ENCODE results near the gene ZNF282. TPM values are rescaled to one million over a fixed set of nuclear protein-coding genes. Genes with fewer than 3 reads are reported as not detected.
"Not testable (repeated sequence)": the region's sequence is repeated elsewhere in the genome, so short reads cannot be mapped to it uniquely, and the experiment has no call there.

ZNF282 gene
- total RNA-seq, 3 donors from 2014 or later (not counting 1 experiment from before 2014, with no cell fraction given): 22.2 to 29.9 (median 26.0) TPM

- intact Hi-C loops (cut with micrococcal nuclease): no loop called here
- Mint-ChIP-seq H3K36me3 (no peaks in the 10 kb centered on the region), H3K4me1 (no peaks in the 10 kb centered on the region), H3K27me3 (ENCODE audit: low read depth in 2 of 2) (peaks cover 7 to 9% of the 10 kb centered on the region in 2 donors), H3K27ac (no peak overlapping the region), H3K4me3 (no peak overlapping the region), H3K9me3 (no peaks in the 10 kb centered on the region)
- 66% methylated on average over 7 of the region's 7 CpGs for whole genome bisulfite sequencing (ENCODE audit: insufficient coverage)
- DNase-seq: no peak
- no peak overlapping the region for H3K4me3 ChIP-seq (ENCODE audit: low read length)
- H3K27ac ChIP-seq (ENCODE audit: low read length): no peak overlapping the region
- no peaks in the 10 kb centered on the region for H3K9me3 ChIP-seq (ENCODE audit: control insufficient read depth, insufficient read depth, low read length)
- no peak for TF ChIP-seq CTCF (IDR thresholded peaks at IDR 0.05)
- no peaks in the 10 kb centered on the region for H3K36me3 ChIP-seq (ENCODE audit: control insufficient read depth, insufficient read depth, low read length)
- H3K4me1 ChIP-seq (ENCODE audit: control insufficient read depth, insufficient read depth, low read length): no peaks in the 10 kb centered on the region
- ATAC-seq: no peak
- H3K27me3 ChIP-seq (ENCODE audit: control insufficient read depth, insufficient read depth, low read length): peaks cover 2% of the 10 kb centered on the region
Measured at GRCh38 chr7:149228831-149229471, 33.6 kb downstream of the ZNF282 start.

- 65% methylated on average over 6 of the region's 6 CpGs for WGBS (ENCODE audit: insufficient coverage)
Measured at GRCh38 chr7:149229526-149229925, 34.2 kb downstream of the ZNF282 start.

GRCh38 chr7:149232362-149232761 lies 37.0 kb downstream of the ZNF282 start:
- Mint-ChIP-seq H3K27ac (no peak overlapping the region), H3K4me3 (no peak overlapping the region), H3K27me3 (ENCODE audit: low read depth in 2 of 2) (peaks cover 7 to 9% of the 10 kb centered on the region in 2 donors), H3K36me3 (no peaks in the 10 kb centered on the region), H3K4me1 (no peaks in the 10 kb centered on the region), H3K9me3 (no peaks in the 10 kb centered on the region)
- ATAC-seq (no peak), DNase-seq (no peak)
- intact Hi-C loops (cut with micrococcal nuclease): no loop called here
- TF ChIP-seq CTCF (IDR thresholded peaks at IDR 0.05): no peak
- H3K9me3 ChIP-seq (ENCODE audit: control insufficient read depth, insufficient read depth, low read length): no peaks in the 10 kb centered on the region
- no peak overlapping the region for H3K4me3 ChIP-seq (ENCODE audit: low read length)
- H3K27me3 ChIP-seq (ENCODE audit: control insufficient read depth, insufficient read depth, low read length): peaks cover 2% of the 10 kb centered on the region
- no peaks in the 10 kb centered on the region for H3K4me1 ChIP-seq (ENCODE audit: control insufficient read depth, insufficient read depth, low read length)
- H3K27ac ChIP-seq (ENCODE audit: low read length): no peak overlapping the region
- no peaks in the 10 kb centered on the region for H3K36me3 ChIP-seq (ENCODE audit: control insufficient read depth, insufficient read depth, low read length)
- whole genome bisulfite sequencing (ENCODE audit: insufficient coverage): 81% methylated on average over 2 of the region's 2 CpGs

More at GRCh38 chr7:149229526-149229925, 34.2 kb downstream of the ZNF282 start:
- no peak for TF ChIP-seq CTCF (IDR thresholded peaks at IDR 0.05)
- Mint-ChIP-seq H3K9me3 (no peaks in the 10 kb centered on the region), H3K27ac (no peak overlapping the region), H3K4me1 (no peaks in the 10 kb centered on the region), H3K36me3 (no peaks in the 10 kb centered on the region), H3K27me3 (ENCODE audit: low read depth in 2 of 2) (peaks cover 7 to 9% of the 10 kb centered on the region in 2 donors), H3K4me3 (no peak overlapping the region)
- ATAC-seq (no peak), DNase-seq (no peak)
- Histone ChIP-seq H3K4me3 (ENCODE audit: low read length) (no peak overlapping the region), H3K36me3 (ENCODE audit: control insufficient read depth, insufficient read depth, low read length) (no peaks in the 10 kb centered on the region), H3K4me1 (ENCODE audit: control insufficient read depth, insufficient read depth, low read length) (no peaks in the 10 kb centered on the region), H3K27me3 (ENCODE audit: control insufficient read depth, insufficient read depth, low read length) (peaks cover 2% of the 10 kb centered on the region), H3K27ac (ENCODE audit: low read length) (no peak overlapping the region), H3K9me3 (ENCODE audit: control insufficient read depth, insufficient read depth, low read length) (no peaks in the 10 kb centered on the region)
- intact Hi-C loops (cut with micrococcal nuclease): no loop called here

GRCh38 chr7:149233655-149234204 lies 38.4 kb downstream of the ZNF282 start:
- H3K27ac Mint-ChIP-seq; H3K36me3 ChIP-seq (ENCODE audit: control insufficient read depth, insufficient read depth, low read length); H3K4me1 Mint-ChIP-seq; H3K4me1 ChIP-seq (ENCODE audit: control insufficient read depth, insufficient read depth, low read length); ATAC-seq; H3K4me3 ChIP-seq (ENCODE audit: low read length); H3K9me3 Mint-ChIP-seq; H3K36me3 Mint-ChIP-seq; H3K4me3 Mint-ChIP-seq; H3K27me3 ChIP-seq (ENCODE audit: control insufficient read depth, insufficient read depth, low read length); H3K9me3 ChIP-seq (ENCODE audit: control insufficient read depth, insufficient read depth, low read length); H3K27ac ChIP-seq (ENCODE audit: low read length); intact Hi-C loops (cut with micrococcal nuclease); DNase-seq: not testable (repeated sequence)
- WGBS (ENCODE audit: insufficient coverage): 84% methylated on average over 7 of the region's 7 CpGs
- peaks cover 9 to 10% of the 10 kb centered on the region in 2 donors for H3K27me3 Mint-ChIP-seq (ENCODE audit: low read depth in 2 of 2)
